IPS DF 6.9 (cell line): Measurements from ENCODE around the gene CNTD1.
"Not testable (repeated sequence)": the region's sequence is repeated elsewhere in the genome, so short reads cannot be mapped to it uniquely, and the experiment has no call there.

Experiments used
- DNase-seq: peaks from one replicate; pipeline ENCODE4 v3.0.0-alpha.2; 2013; ENCODE audit warnings: low read depth, low spot score
- H3K27ac ChIP-seq: one replicate; pipeline ENCODE4 v1.5.1; 2013; ENCODE audit warnings: low read length, control low read depth
- H3K27me3 ChIP-seq: 2 replicates; pipeline ENCODE4 v1.6.1; 2013; ENCODE audit warnings: mild to moderate bottlenecking, low read length; ENCODE audit not compliant: control insufficient read depth, insufficient read depth
- H3K36me3 ChIP-seq: 2 replicates; pipeline ENCODE4 v1.6.1; 2013; ENCODE audit warnings: low read length; ENCODE audit not compliant: control insufficient read depth, insufficient read depth
- H3K4me1 ChIP-seq: 2 replicates; pipeline ENCODE4 v1.6.1; 2013; ENCODE audit warnings: low read length; ENCODE audit not compliant: control insufficient read depth, insufficient read depth
- H3K4me3 ChIP-seq: 2 replicates; pipeline ENCODE4 v1.5.1; 2013; ENCODE audit warnings: mild to moderate bottlenecking, low read length
- H3K9me3 ChIP-seq: 2 replicates; pipeline ENCODE4 v1.6.1; 2013; ENCODE audit warnings: low read length, inconsistent platforms; ENCODE audit not compliant: control insufficient read depth, insufficient read depth
- WGBS: extraction: QIAGEN DNeasy Blood & Tissue Kit; methylation state at CpG from one replicate; pipeline ENCODE4 v1.1.7; 2013; ENCODE audit warnings: mixed read lengths, missing lambda C conversion rate; ENCODE audit not compliant: insufficient read length, insufficient coverage; 5-methylcytosine and 5-hydroxymethylcytosine counted together

The CNTD1 gene

GRCh38 chr17:42845918-42846593 lies 47.4 kb downstream of the CNTD1 start:
- Histone ChIP-seq H3K36me3 (peaks cover 42% of the 10 kb centered on the region), H3K4me1 (no peaks in the 10 kb centered on the region), H3K9me3 (no peaks in the 10 kb centered on the region), H3K4me3 (no peak overlapping the region), H3K27me3 (no peaks in the 10 kb centered on the region), H3K27ac (no peak overlapping the region)
- DNase-seq, result no peak
- no CpG with 5 or more reads among the region's 7 CpGs for WGBS

DNA sequence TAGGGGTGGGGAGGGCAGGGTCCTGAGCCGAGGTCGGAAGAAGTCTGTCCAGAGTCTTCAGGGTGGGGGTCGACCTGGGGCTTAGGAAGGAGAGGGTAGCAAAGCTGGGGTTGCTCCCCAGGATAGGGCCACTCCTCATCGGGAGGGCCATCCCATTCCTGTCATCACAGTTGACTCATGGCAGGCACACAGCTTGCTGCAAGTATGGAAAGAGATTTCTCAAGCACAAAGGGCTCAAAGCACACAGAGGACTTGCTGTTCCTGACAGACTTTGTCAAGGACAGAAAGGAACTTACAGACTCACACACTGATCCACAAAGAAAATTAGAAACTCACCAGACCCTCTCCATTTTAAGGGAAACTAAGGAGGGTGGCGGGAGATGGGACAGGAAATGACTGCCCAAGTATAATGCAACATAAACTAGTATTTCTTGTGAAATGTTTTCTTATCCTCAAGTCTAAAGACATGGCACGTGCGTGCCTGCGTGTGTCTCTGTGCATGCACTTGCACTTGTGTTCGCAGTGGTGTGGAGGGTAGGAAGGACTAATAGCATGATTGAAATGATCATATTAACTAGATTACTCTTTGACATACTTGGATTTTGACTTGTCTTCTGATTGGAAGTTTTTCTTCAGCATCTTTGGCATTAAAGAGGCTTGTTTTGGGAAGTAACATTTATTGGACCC lies 48.1 kb downstream of the CNTD1 start:
- DNase-seq, result no peak
- no CpG with 5 or more reads among the region's 9 CpGs for WGBS
- H3K4me1 ChIP-seq, result no peaks in the 10 kb centered on the region
- H3K36me3 ChIP-seq, result peaks cover 36% of the 10 kb centered on the region
- no peak overlapping the region for H3K4me3 ChIP-seq
- H3K9me3 ChIP-seq, result no peaks in the 10 kb centered on the region
- H3K27me3 ChIP-seq, result no peaks in the 10 kb centered on the region
- H3K27ac ChIP-seq, result no peak overlapping the region

- Histone ChIP-seq H3K27me3 (no peaks in the 10 kb centered on the region), H3K9me3 (no peaks in the 10 kb centered on the region), H3K4me3 (no peak overlapping the region), H3K4me1 (no peaks in the 10 kb centered on the region), H3K36me3 (peaks cover 26% of the 10 kb centered on the region), H3K27ac (no peak overlapping the region)
- WGBS, result no CpG with 5 or more reads among the region's 3 CpGs
- no peak for DNase-seq
Measured at GRCh38 chr17:42848093-42848492, 49.4 kb downstream of the CNTD1 start.

- no peak for DNase-seq
- no peaks in the 10 kb centered on the region for H3K9me3 ChIP-seq
- no peaks in the 10 kb centered on the region for H3K4me1 ChIP-seq
- H3K27ac ChIP-seq, result no peak overlapping the region
- peaks cover 20% of the 10 kb centered on the region for H3K36me3 ChIP-seq
- WGBS, result no CpG with 5 or more reads among the region's 9 CpGs
- no peaks in the 10 kb centered on the region for H3K27me3 ChIP-seq
- H3K4me3 ChIP-seq, result no peak overlapping the region
Measured at GRCh38 chr17:42849031-42849430, 50.4 kb downstream of the CNTD1 start.

DNA sequence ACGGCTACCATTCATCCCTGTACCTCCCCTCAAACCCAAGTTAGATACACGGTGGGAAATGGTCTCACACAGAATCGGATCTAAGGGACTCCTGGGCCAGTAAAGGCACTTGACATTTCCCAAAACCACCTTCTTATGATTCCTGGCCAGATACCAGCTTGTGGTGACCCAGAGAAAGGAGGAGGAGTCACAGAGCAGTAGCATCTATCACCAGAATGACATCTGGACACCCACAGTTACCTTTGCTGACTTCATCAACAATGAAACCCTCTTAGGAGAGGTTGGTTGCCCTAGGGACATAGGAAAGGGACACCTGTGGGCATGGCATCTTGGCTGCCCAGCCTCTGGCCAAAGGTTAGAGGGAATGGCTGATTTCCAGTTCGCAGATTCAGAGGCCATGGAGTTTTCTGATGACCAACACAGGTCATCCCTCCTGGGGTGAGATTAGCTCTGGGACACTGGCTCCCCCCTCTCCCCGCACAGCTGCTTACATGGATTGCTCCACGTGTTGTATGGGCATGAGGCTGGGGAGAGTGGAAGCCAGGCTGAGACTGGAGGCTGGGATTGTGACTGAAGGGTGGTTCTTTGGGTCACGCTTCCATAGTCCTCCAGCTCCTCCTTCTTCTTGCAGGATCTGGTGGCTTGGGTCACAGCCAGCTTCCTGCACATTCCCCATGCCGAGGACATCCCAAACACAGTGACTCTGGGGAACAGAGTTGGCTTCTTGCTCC lies 51.0 kb downstream of the CNTD1 start:
- no peaks in the 10 kb centered on the region for H3K9me3 ChIP-seq
- H3K27me3 ChIP-seq, result no peaks in the 10 kb centered on the region
- no peak for DNase-seq
- H3K36me3 ChIP-seq, result peaks cover 15% of the 10 kb centered on the region
- no peak overlapping the region for H3K4me3 ChIP-seq
- no peaks in the 10 kb centered on the region for H3K4me1 ChIP-seq
- no peak overlapping the region for H3K27ac ChIP-seq
- no CpG with 5 or more reads among the region's 8 CpGs for WGBS

- WGBS, result no CpG with 5 or more reads among the region's 9 CpGs
- no peak for DNase-seq
- no peaks in the 10 kb centered on the region for H3K9me3 ChIP-seq
- H3K27me3 ChIP-seq, result no peaks in the 10 kb centered on the region
- H3K36me3 ChIP-seq, result peaks cover 3% of the 10 kb centered on the region; the same call in 1 of the 2 replicates
- H3K4me3 ChIP-seq, result no peak within 1 kb of the TSS
- H3K4me1 ChIP-seq, result no peaks in the 10 kb centered on the region
- no peak within 1 kb of the TSS for H3K27ac ChIP-seq
Measured at GRCh38 chr17:42850954-42851353, 52.3 kb downstream of the CNTD1 start, which contains the start of gene AOC3. TSS of gene AOC3 (plus strand) at chr17:42851199. CDS start at chr17:42851344, 145 bp downstream.

DNA sequence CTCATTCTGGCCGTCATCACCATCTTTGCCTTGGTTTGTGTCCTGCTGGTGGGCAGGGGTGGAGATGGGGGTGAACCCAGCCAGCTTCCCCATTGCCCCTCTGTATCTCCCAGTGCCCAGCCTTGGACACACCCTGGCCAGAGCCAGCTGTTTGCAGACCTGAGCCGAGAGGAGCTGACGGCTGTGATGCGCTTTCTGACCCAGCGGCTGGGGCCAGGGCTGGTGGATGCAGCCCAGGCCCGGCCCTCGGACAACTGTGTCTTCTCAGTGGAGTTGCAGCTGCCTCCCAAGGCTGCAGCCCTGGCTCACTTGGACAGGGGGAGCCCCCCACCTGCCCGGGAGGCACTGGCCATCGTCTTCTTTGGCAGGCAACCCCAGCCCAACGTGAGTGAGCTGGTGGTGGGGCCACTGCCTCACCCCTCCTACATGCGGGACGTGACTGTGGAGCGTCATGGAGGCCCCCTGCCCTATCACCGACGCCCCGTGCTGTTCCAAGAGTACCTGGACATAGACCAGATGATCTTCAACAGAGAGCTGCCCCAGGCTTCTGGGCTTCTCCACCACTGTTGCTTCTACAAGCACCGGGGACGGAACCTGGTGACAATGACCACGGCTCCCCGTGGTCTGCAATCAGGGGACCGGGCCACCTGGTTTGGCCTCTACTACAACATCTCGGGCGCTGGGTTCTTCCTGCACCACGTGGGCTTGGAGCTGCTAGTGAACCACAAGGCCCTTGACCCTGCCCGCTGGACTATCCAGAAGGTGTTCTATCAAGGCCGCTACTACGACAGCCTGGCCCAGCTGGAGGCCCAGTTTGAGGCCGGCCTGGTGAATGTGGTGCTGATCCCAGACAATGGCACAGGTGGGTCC lies 52.9 kb downstream of the CNTD1 start:
- not testable (repeated sequence) for H3K27ac ChIP-seq, H3K9me3 ChIP-seq, H3K4me3 ChIP-seq, DNase-seq, H3K27me3 ChIP-seq, H3K36me3 ChIP-seq, H3K4me1 ChIP-seq
- no CpG with 5 or more reads among the region's 28 CpGs for WGBS

DNA sequence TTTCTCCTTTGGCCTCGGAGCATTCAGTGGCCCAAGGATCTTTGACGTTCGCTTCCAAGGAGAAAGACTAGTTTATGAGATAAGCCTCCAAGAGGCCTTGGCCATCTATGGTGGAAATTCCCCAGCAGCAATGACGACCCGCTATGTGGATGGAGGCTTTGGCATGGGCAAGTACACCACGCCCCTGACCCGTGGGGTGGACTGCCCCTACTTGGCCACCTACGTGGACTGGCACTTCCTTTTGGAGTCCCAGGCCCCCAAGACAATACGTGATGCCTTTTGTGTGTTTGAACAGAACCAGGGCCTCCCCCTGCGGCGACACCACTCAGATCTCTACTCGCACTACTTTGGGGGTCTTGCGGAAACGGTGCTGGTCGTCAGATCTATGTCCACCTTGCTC lies 53.7 kb downstream of the CNTD1 start:
- DNase-seq, result no peak
- Histone ChIP-seq H3K4me3 (no peak overlapping the region), H3K4me1 (no peaks in the 10 kb centered on the region), H3K27ac (no peak overlapping the region), H3K36me3 (no peaks in the 10 kb centered on the region), H3K9me3 (no peaks in the 10 kb centered on the region), H3K27me3 (no peaks in the 10 kb centered on the region)
- WGBS, result no CpG with 5 or more reads among the region's 15 CpGs

- DNase-seq, result no peak
- H3K36me3 ChIP-seq, result no peaks in the 10 kb centered on the region
- no peaks in the 10 kb centered on the region for H3K4me1 ChIP-seq
- H3K27me3 ChIP-seq, result no peaks in the 10 kb centered on the region
- H3K9me3 ChIP-seq, result no peaks in the 10 kb centered on the region
- no peak overlapping the region for H3K27ac ChIP-seq
- no CpG with 5 or more reads among the region's 4 CpGs for WGBS
- H3K4me3 ChIP-seq, result no peak overlapping the region
Measured at GRCh38 chr17:42853004-42853403, 54.3 kb downstream of the CNTD1 start.

DNA sequence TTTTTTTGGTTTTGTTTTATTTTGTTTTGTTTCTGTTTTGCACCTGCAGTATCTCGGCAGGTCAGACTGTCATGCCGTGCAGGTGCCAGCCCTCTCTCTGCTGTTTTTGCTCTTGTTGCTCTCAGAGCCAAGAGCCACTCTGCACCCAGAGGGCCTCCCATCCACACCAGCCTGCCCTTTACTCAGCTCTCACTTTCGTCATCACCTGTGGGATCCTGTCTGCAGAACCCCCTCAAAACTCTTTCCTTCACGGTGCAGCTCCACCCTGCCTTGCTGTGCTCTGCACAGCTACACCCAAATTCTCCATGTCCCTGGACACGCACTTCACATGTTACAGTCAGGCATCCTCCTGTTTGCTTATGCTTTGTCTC lies 54.9 kb downstream of the CNTD1 start:
- Histone ChIP-seq H3K4me3 (no peak overlapping the region; the same call in 1 of the 2 replicates), H3K9me3 (no peaks in the 10 kb centered on the region), H3K27me3 (no peaks in the 10 kb centered on the region), H3K4me1 (no peaks in the 10 kb centered on the region), H3K36me3 (no peaks in the 10 kb centered on the region), H3K27ac (no peak overlapping the region)
- no peak for DNase-seq
- WGBS, result no CpG with 5 or more reads among the region's 5 CpGs
